ENCODE data around the gene SERPINB6. TPM values are rescaled to one million over a fixed set of nuclear protein-coding genes. Genes with fewer than 3 reads are reported as not detected.
A peak's percentile ranks its signal among the peaks of the same experiment; 100 is the strongest.
"Not testable (repeated sequence)": the region's sequence is repeated elsewhere in the genome, so short reads cannot be mapped to it uniquely, and the experiment has no call there.

SERPINB6 gene
- total RNA-seq, 2 donors from 2014 or later, result 64.9 to 114 TPM

GRCh38 chr6:2978923-2979322, 7.6 kb upstream of the SERPINB6 start:
- Mint-ChIP-seq H3K36me3 (ENCODE audit: insufficient read depth in 2 of 2) (no peaks in the 10 kb centered on the region), H3K27me3 (ENCODE audit: low read depth) (peaks cover 8% of the 10 kb centered on the region), H3K4me3 (no peak overlapping the region), H3K4me1 (ENCODE audit: low read depth) (peaks cover 34% of the 10 kb centered on the region), H3K9me3 (no peaks in the 10 kb centered on the region), H3K27ac (no peak overlapping the region)
- ATAC-seq (replicated peaks in 1 of 2) (no peak), DNase-seq (no peak)

- ATAC-seq (replicated peaks in 1 of 2), result peak; percentile 41 to 59
- Mint-ChIP-seq H3K27me3 (ENCODE audit: low read depth) (no peaks in the 10 kb centered on the region), H3K4me1 (ENCODE audit: low read depth) (peaks cover 39% of the 10 kb centered on the region), H3K36me3 (ENCODE audit: insufficient read depth in 2 of 2) (no peaks in the 10 kb centered on the region), H3K9me3 (no peaks in the 10 kb centered on the region), H3K4me3 (peak overlapping the region in 1 of 2 donors; percentile 60), H3K27ac (peak overlapping the region; percentile 44)
- no peak for DNase-seq
Observed at GRCh38 chr6:2977799-2978590, 6.6 kb upstream of the SERPINB6 start.

- Mint-ChIP-seq H3K27me3 (ENCODE audit: low read depth) (no peaks in the 10 kb centered on the region), H3K4me3 (peak overlapping the region; percentile 33 to 73), H3K36me3 (ENCODE audit: insufficient read depth in 2 of 2) (peaks cover 0 to 1% of the 10 kb centered on the region in 2 donors)
Observed at GRCh38 chr6:2977290-2977689, 5.9 kb upstream of the SERPINB6 start.

GRCh38 chr6:2976571-2977085, 5.3 kb upstream of the SERPINB6 start:
- peak in 1 of 2 donors; percentile 28 for DNase-seq
- peak; percentile 71 to 73 for ATAC-seq (replicated peaks in 1 of 2)
- Mint-ChIP-seq H3K36me3 (ENCODE audit: insufficient read depth in 2 of 2) (peaks cover 2 to 3% of the 10 kb centered on the region in 2 donors), H3K27ac (peak overlapping the region; percentile 90), H3K4me3 (peak overlapping the region; percentile 52 to 73), H3K9me3 (no peaks in the 10 kb centered on the region), H3K4me1 (ENCODE audit: low read depth) (peaks cover 48% of the 10 kb centered on the region), H3K27me3 (ENCODE audit: low read depth) (no peaks in the 10 kb centered on the region)

More at GRCh38 chr6:2977290-2977689, 5.9 kb upstream of the SERPINB6 start:
- ATAC-seq (replicated peaks in 1 of 2), result no peak
- no peak for DNase-seq
- Mint-ChIP-seq H3K9me3 (no peaks in the 10 kb centered on the region), H3K4me1 (ENCODE audit: low read depth) (peaks cover 41% of the 10 kb centered on the region), H3K27ac (peak overlapping the region; percentile 90)

DNA sequence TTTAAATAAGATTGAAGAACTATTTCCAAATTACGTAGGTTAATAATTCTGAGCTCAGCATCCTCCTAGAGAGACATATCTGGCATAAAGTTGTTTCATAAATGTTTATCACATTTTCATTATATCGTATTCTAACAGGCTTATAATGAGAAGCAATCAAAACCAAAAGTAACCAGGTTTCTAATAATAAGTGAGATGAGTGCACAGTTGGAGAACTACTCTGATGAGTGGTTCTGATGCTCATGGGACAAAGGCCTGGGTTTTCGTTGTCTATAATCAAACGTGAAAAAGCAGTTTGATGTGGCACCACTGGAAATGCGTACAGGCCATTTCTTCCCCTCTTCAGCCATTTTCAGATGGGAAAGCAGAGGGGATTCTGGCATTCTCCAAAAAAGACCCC, 4.7 kb upstream of the SERPINB6 start:
- no peaks in the 10 kb centered on the region for H3K27me3 Mint-ChIP-seq (ENCODE audit: low read depth)
- H3K9me3 Mint-ChIP-seq, result no peaks in the 10 kb centered on the region
- ATAC-seq (replicated peaks in 1 of 2) (peak in 1 of 2 donors; percentile 18), DNase-seq (no peak)
- peaks cover 48% of the 10 kb centered on the region for H3K4me1 Mint-ChIP-seq (ENCODE audit: low read depth)
- peak overlapping the region in 1 of 2 donors; percentile 73 for H3K4me3 Mint-ChIP-seq
- peak overlapping the region; percentile 90 for H3K27ac Mint-ChIP-seq
- H3K36me3 Mint-ChIP-seq (ENCODE audit: insufficient read depth in 2 of 2), result peaks cover 2 to 3% of the 10 kb centered on the region in 2 donors

DNA sequence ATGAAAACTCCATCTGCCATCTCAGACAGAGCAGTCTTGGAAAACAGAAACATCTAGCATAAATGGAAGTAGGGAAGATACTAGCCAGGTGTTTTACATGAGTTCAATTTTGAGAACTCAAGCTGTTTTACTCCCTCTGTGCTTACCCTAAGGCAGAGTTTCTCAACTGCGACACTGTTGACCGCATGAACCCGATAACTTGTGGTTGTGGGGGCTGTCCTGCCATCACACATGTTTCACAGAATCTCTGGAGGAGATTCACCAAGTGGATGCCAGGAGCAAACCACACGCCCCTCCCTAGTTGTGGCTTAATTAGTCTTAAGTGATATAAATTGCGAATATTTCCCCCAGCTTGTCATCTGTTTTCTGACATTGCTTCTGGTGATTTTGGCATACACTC, 2.3 kb upstream of the SERPINB6 start:
- Mint-ChIP-seq H3K27me3 (ENCODE audit: low read depth) (no peaks in the 10 kb centered on the region), H3K9me3 (no peaks in the 10 kb centered on the region), H3K36me3 (ENCODE audit: insufficient read depth in 2 of 2) (peaks cover 4 to 5% of the 10 kb centered on the region in 2 donors), H3K27ac (no peak overlapping the region), H3K4me3 (no peak overlapping the region), H3K4me1 (ENCODE audit: low read depth) (peaks cover 59% of the 10 kb centered on the region)
- ATAC-seq (replicated peaks in 1 of 2), result no peak
- DNase-seq, result peak in 1 of 2 donors; percentile 11

DNA sequence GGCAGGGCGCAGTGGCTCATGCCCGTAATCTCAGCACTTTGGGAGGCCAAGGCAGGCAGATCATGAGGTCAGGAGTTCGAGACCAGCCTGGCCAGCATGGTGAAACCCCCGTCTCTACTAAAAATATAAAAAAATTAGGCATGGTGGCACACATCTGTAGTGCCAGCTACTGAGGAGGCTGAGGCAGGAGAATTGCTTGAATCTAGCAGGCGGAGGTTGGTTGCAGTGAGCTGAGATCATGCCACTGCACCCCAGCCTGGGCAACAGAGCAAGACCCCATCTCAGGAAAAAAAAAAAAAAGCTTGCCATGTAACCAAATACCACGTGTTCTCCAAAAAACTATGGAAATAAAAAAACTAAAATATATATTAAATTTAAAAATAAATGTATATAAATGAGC, 1.8 kb upstream of the SERPINB6 start:
- H3K4me3 Mint-ChIP-seq, result not testable (repeated sequence)
- H3K4me1 Mint-ChIP-seq (ENCODE audit: low read depth), result peaks cover 58% of the 10 kb centered on the region

GRCh38 chr6:2972685-2973084, 1.3 kb upstream of the SERPINB6 start:
- not testable (repeated sequence) for H3K27me3 Mint-ChIP-seq (ENCODE audit: low read depth); DNase-seq; H3K36me3 Mint-ChIP-seq (ENCODE audit: insufficient read depth in 2 of 2); ATAC-seq (replicated peaks in 1 of 2); H3K9me3 Mint-ChIP-seq
- Mint-ChIP-seq H3K4me3 (peak overlapping the region; percentile 84 to 89), H3K27ac (peak overlapping the region; percentile 82), H3K4me1 (ENCODE audit: low read depth) (peaks cover 54% of the 10 kb centered on the region)

More for the DNA sequence above, 1.8 kb upstream of the SERPINB6 start:
- not testable (repeated sequence) for ATAC-seq (replicated peaks in 1 of 2); H3K27me3 Mint-ChIP-seq (ENCODE audit: low read depth); DNase-seq; H3K27ac Mint-ChIP-seq; H3K36me3 Mint-ChIP-seq (ENCODE audit: insufficient read depth in 2 of 2); H3K9me3 Mint-ChIP-seq

GRCh38 chr6:2972219-2972487, 786 bp upstream of the SERPINB6 start:
- Mint-ChIP-seq H3K4me3 (peak overlapping the region; percentile 84 to 89), H3K27ac (peak overlapping the region; percentile 82), H3K4me1 (ENCODE audit: low read depth) (peaks cover 54% of the 10 kb centered on the region)
- DNase-seq; H3K36me3 Mint-ChIP-seq (ENCODE audit: insufficient read depth in 2 of 2); H3K27me3 Mint-ChIP-seq (ENCODE audit: low read depth); H3K9me3 Mint-ChIP-seq; ATAC-seq (replicated peaks in 1 of 2): not testable (repeated sequence)

GRCh38 chr6:2970753-2971419, 481 bp downstream of the SERPINB6 start:
- Mint-ChIP-seq H3K9me3 (no peaks in the 10 kb centered on the region), H3K27ac (peak overlapping the region; percentile 89), H3K27me3 (ENCODE audit: low read depth) (no peaks in the 10 kb centered on the region), H3K4me1 (ENCODE audit: low read depth) (peaks cover 51% of the 10 kb centered on the region), H3K4me3 (peak overlapping the region; percentile 89 to 93), H3K36me3 (ENCODE audit: insufficient read depth in 2 of 2) (peaks cover 5 to 6% of the 10 kb centered on the region in 2 donors)
- DNase-seq, result peak; percentile 73 to 82
- ATAC-seq (replicated peaks in 1 of 2), result peak; percentile 87 to 88

DNA sequence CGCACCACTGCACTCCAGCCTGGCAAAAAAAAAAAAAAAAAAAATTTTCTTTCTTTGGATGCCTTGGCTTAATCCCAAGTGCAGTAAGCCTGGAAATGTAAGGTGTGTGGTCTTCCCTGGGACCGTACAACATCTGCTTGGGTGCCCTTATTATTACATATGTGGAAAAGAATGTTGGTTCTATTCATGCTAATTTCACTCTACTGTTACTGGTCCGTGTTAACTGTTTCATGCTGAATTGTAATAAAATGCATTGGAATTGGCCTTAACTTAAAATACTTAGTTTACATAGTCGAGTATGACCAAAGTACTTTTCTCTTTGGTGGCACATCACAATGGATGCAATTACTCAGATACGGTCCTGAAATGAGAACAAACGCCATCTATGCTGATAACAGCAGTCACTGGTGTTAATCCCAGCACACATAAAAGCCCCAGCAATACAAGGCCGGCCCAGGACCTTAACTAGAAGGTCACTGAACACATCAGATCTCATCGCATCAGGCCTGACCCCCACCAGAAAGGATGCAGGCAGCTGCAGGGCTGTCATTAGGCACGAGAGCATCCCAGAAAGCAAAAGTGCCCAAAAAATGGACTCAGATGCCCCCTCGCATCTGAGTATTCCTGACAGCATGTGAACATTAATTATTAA, 1.2 kb downstream of the SERPINB6 start:
- ATAC-seq (replicated peaks in 1 of 2) (peak in 1 of 2 donors; percentile 14), DNase-seq (no peak)
- peak overlapping the region; percentile 89 to 93 for H3K4me3 Mint-ChIP-seq
- H3K27me3 Mint-ChIP-seq (ENCODE audit: low read depth), result no peaks in the 10 kb centered on the region
- H3K4me1 Mint-ChIP-seq (ENCODE audit: low read depth), result peaks cover 47% of the 10 kb centered on the region
- H3K27ac Mint-ChIP-seq, result peak overlapping the region; percentile 89
- no peaks in the 10 kb centered on the region for H3K9me3 Mint-ChIP-seq
- H3K36me3 Mint-ChIP-seq (ENCODE audit: insufficient read depth in 2 of 2), result peaks cover 5 to 6% of the 10 kb centered on the region in 2 donors

- H3K36me3 Mint-ChIP-seq (ENCODE audit: insufficient read depth in 2 of 2), result peaks cover 5 to 6% of the 10 kb centered on the region in 2 donors
- H3K4me3 Mint-ChIP-seq, result peak overlapping the region; percentile 4 to 51
- H3K9me3 Mint-ChIP-seq, result no peaks in the 10 kb centered on the region
- no peaks in the 10 kb centered on the region for H3K27me3 Mint-ChIP-seq (ENCODE audit: low read depth)
- no peak overlapping the region for H3K27ac Mint-ChIP-seq
- DNase-seq, result no peak
- ATAC-seq (replicated peaks in 1 of 2), result no peak
- H3K4me1 Mint-ChIP-seq (ENCODE audit: low read depth), result peaks cover 46% of the 10 kb centered on the region
Observed at GRCh38 chr6:2969549-2969948, 1.8 kb downstream of the SERPINB6 start.

GRCh38 chr6:2968600-2969135, 2.7 kb downstream of the SERPINB6 start:
- Mint-ChIP-seq H3K27ac (peak overlapping the region; percentile 26), H3K27me3 (ENCODE audit: low read depth) (no peaks in the 10 kb centered on the region), H3K4me1 (ENCODE audit: low read depth) (peaks cover 39% of the 10 kb centered on the region), H3K36me3 (ENCODE audit: insufficient read depth in 2 of 2) (peaks cover 5 to 6% of the 10 kb centered on the region in 2 donors), H3K4me3 (peak overlapping the region; percentile 5 to 34), H3K9me3 (no peaks in the 10 kb centered on the region)
- ATAC-seq (replicated peaks in 1 of 2) (no peak), DNase-seq (no peak)

Data from activated T-cell treated with anti-CD3 and anti-CD28 coated beads, Interleukin-2, amount 50 U/mL, for 72 hours (primary cell).